IMR-90 (cell line): ENCODE measurements around the gene SIAH1. TPM values are rescaled to one million over a fixed set of nuclear protein-coding genes. Genes with fewer than 3 reads are reported as not detected.

Experiments
- ATAC-seq: fragments of 200-7000 bp; cut with Tn5 transposase; 2 replicates; pipeline ENCODE4 v1.9.1; 2020; ENCODE audit warnings: low read depth, mild to moderate bottlenecking, moderate library complexity
- BruUV-seq: library from RNA; stranded (reverse); fragments of 400-500 nt; replicated peaks from 2 replicates; lab custom pipeline; 2021; lab: Mats Ljungman, UMichigan
- CTCF ChIA-PET: fragments of 300-600 bp; formaldehyde crosslinking; extraction: SDS; loops from one replicate; lab custom pipeline; 2021; ENCODE audit warnings: antibody characterized with exemption; lab: Yijun Ruan, JAX
- POLR2A ChIA-PET: fragments of 300-600 bp; sonication (Branson Sonifier 250); formaldehyde crosslinking; loops from one replicate; lab custom pipeline; 2022; ENCODE audit warnings: antibody characterized with exemption; ENCODE audit not compliant: unreplicated experiment; lab: Charles Lee
- DNase-seq: peaks from one replicate; pipeline ENCODE4 v3.0.0; 2013
- H2AFZ ChIP-seq: replicated peaks from 2 replicates; pipeline ENCODE3; 2013; ENCODE audit warnings: low read length, mild to moderate bottlenecking; ENCODE audit not compliant: poor library complexity
- H2AK5ac ChIP-seq: 2 replicates; pipeline ENCODE4 v1.6.1; 2013; ENCODE audit warnings: low read depth, low read length, inconsistent platforms
- H2AK9ac ChIP-seq: replicated peaks from 2 replicates; pipeline ENCODE3; 2013; ENCODE audit warnings: mild to moderate bottlenecking, low read depth, low read length, moderate library complexity; ENCODE audit not compliant: poor library complexity
- H2BK120ac ChIP-seq: 2 replicates; pipeline ENCODE4 v1.6.1; 2013; ENCODE audit warnings: low read depth, low read length, inconsistent platforms
- H2BK15ac ChIP-seq: 3 replicates; pipeline ENCODE4 v1.6.1; 2013; ENCODE audit warnings: low read depth, low read length, inconsistent platforms
- H2BK20ac ChIP-seq: 2 replicates; pipeline ENCODE4 v1.6.1; 2013; ENCODE audit warnings: low read depth, mild to moderate bottlenecking, inconsistent platforms, low read length, moderate library complexity
- H2BK5ac ChIP-seq: 2 replicates; pipeline ENCODE4 v1.6.1; 2013; ENCODE audit warnings: mild to moderate bottlenecking, low read depth, low read length, inconsistent platforms; ENCODE audit not compliant: poor library complexity, severe bottlenecking
- H3K14ac ChIP-seq: replicated peaks from 2 replicates; pipeline ENCODE4 v1.6.1; 2013; ENCODE audit warnings: low read depth, low read length, inconsistent platforms
- H3K18ac ChIP-seq: 2 replicates; pipeline ENCODE4 v1.6.1; 2013; ENCODE audit warnings: low read depth, low read length, control low read depth
- H3K23ac ChIP-seq: 2 replicates; pipeline ENCODE4 v1.6.1; 2013; ENCODE audit warnings: low read depth, low read length, inconsistent platforms
- H3K27ac ChIP-seq: 2 replicates; pipeline ENCODE4 v1.5.1; 2013; ENCODE audit warnings: mild to moderate bottlenecking, control low read depth, low read length; ENCODE audit not compliant: insufficient read depth
- H3K27me3 ChIP-seq: 2 replicates; pipeline ENCODE4 v1.6.1; 2013; ENCODE audit warnings: low read length; ENCODE audit not compliant: control insufficient read depth, insufficient read depth
- H3K36me3 ChIP-seq: 2 replicates; pipeline ENCODE4 v1.6.1; 2013; ENCODE audit warnings: low read length, mixed read lengths; ENCODE audit not compliant: control insufficient read depth, insufficient read depth
- H3K4ac ChIP-seq: 2 replicates; pipeline ENCODE4 v1.6.1; 2013; ENCODE audit warnings: low read depth, low read length, inconsistent platforms
- H3K4me1 ChIP-seq: 2 replicates; pipeline ENCODE4 v1.6.1; 2013; ENCODE audit warnings: low read length, mixed read lengths; ENCODE audit not compliant: control insufficient read depth, insufficient read depth
- H3K4me2 ChIP-seq: 2 replicates; pipeline ENCODE4 v1.6.1; 2013; ENCODE audit warnings: low read depth, mild to moderate bottlenecking, control low read depth, low read length, moderate library complexity
- H3K4me3 ChIP-seq: 2 replicates; pipeline ENCODE4 v1.5.1; 2013; ENCODE audit warnings: low read depth, mild to moderate bottlenecking, control low read depth, low read length, moderate library complexity; ENCODE audit not compliant: insufficient read depth
- H3K56ac ChIP-seq: 2 replicates; pipeline ENCODE4 v1.6.1; 2013; ENCODE audit warnings: low read length, inconsistent platforms; ENCODE audit not compliant: insufficient read depth; ENCODE audit errors: extremely low read depth
- H3K79me1 ChIP-seq, 2 experiments: 2 replicates each; pipeline ENCODE4 v1.6.1; 2013; ENCODE audit warnings: low read length in 2 of 2, inconsistent platforms in 1 of 2, low read depth in 1 of 2
- H3K9ac ChIP-seq: 2 replicates; pipeline ENCODE4 v1.6.1; 2013; ENCODE audit warnings: low read depth, low read length, control low read depth
- H3K9me1 ChIP-seq: 2 replicates; pipeline ENCODE4 v1.6.1; 2013; ENCODE audit warnings: low read length, inconsistent platforms; ENCODE audit not compliant: insufficient read depth
- H3K9me3 ChIP-seq: 2 replicates; pipeline ENCODE4 v1.6.1; 2013; ENCODE audit warnings: low read length; ENCODE audit not compliant: control insufficient read depth, insufficient read depth
- H4K20me1 ChIP-seq: 2 replicates; pipeline ENCODE4 v1.6.1; 2013; ENCODE audit warnings: low read length, inconsistent platforms; ENCODE audit not compliant: insufficient read depth
- H4K5ac ChIP-seq: 2 replicates; pipeline ENCODE4 v1.6.1; 2013; ENCODE audit warnings: mild to moderate bottlenecking, low read depth, low read length, control low read depth
- H4K8ac ChIP-seq, 2 experiments: 2 replicates each; pipeline ENCODE4 v1.6.1; 2013; ENCODE audit warnings: low read depth in 2 of 2, low read length in 2 of 2, control low read depth in 1 of 2, inconsistent platforms in 1 of 2
- H4K91ac ChIP-seq: 2 replicates; pipeline ENCODE4 v1.6.1; 2013; ENCODE audit warnings: low read depth, low read length, inconsistent platforms; ENCODE audit not compliant: insufficient read depth
- CEBPB ChIP-seq: IDR thresholded peaks from 2 replicates; pipeline ENCODE4 v1.6.1; 2012; ENCODE audit warnings: low read depth, low read length, improper control_type of control experiment
- MAFK ChIP-seq: IDR thresholded peaks from 2 replicates; pipeline ENCODE4 v1.6.1; 2012; ENCODE audit warnings: low read depth, low read length, improper control_type of control experiment
- RAD21 ChIP-seq: IDR thresholded peaks from 2 replicates; pipeline ENCODE4 v1.6.1; 2012; ENCODE audit warnings: low read length, improper control_type of control experiment
- WGBS, 2 experiments: methylation state at CpG; one replicate each; pipeline versions ENCODE4 v1.1.5 to v1.1.7; 2013; ENCODE audit warnings: missing lambda C conversion rate in 2 of 2; ENCODE audit not compliant: insufficient read length in 1 of 2; ENCODE audit errors: extremely low coverage in 2 of 2; 5-methylcytosine and 5-hydroxymethylcytosine counted together
- dilution Hi-C: fragments of 300-500 bp; cut with HindIII; formaldehyde crosslinking; loops from one replicate; pipeline ENCODE4 v1.14.3; 2018; ENCODE audit warnings: low sequenced_read_pairs; ENCODE audit not compliant: unreplicated experiment
- in situ Hi-C: fragments of 300-500 bp; cut with MboI; formaldehyde crosslinking; loops from 3 replicates; pipeline ENCODE4 v1.14.3; 2019; ENCODE audit warnings: low sequenced_read_pairs, inconsistent platforms, mixed read lengths
- intact Hi-C: fragments of 100-400 bp; cut with micrococcal nuclease; formaldehyde crosslinking; loops from 2 replicates; pipeline ENCODE4 v1.10.0; 2022
- polyA plus RNA-seq, 3 experiments: library from polyadenylated mRNA; depleted of rRNA; stranded (reverse); fragments of >200 nt; gene quantifications; 2 replicates each; pipeline ENCODE4 v1.2.3, GENCODE V29; 2012; ENCODE audit warnings: low replicate concordance in 1 of 3
- total RNA-seq: library from RNA; depleted of rRNA; stranded (reverse); fragments of >200 nt; gene quantifications from 2 replicates; pipeline ENCODE4 v1.2.3, GENCODE V29; 2012

SIAH1 gene
- total and polyA plus RNA-seq, 2 of the 4 experiments (the other 2 are of a cell fraction), result 10.3 to 17.7 TPM

GRCh38 chr16:48323783-48324775 is 61.1 kb downstream of the SIAH1 start:
- no peak overlapping the region for H3K23ac ChIP-seq
- 0 out of 2 replicates have a peak overlapping the region, but pooled peaks have one; percentile 44 for H2BK120ac ChIP-seq
- H3K9ac ChIP-seq, result no peak overlapping the region
- no peak overlapping the region for H3K4ac ChIP-seq
- H4K91ac ChIP-seq, result no peak overlapping the region
- peak overlapping the region; percentile 64 for H2BK5ac ChIP-seq
- no peak overlapping the region for H3K56ac ChIP-seq
- CTCF ChIA-PET, result interaction anchor here (0.6 kb wide), 1 partner anchor 1372 kb away, joined by 3 read pairs; no protein-coding TSS in a partner anchor
- H3K36me3 ChIP-seq, result peaks cover 2% of the 10 kb centered on the region
- TF ChIP-seq CEBPB (peak; percentile 68), RAD21 (no peak), MAFK (peak; percentile 42; the same call in 1 of the 2 replicates)
- H2AK5ac ChIP-seq, result no peak overlapping the region
- peak; percentile 24 for ATAC-seq
- WGBS, 2 experiments, result 0% methylated on average over 2 of the region's 7 CpGs; no CpG with 5 or more reads in 1 of the 2 experiments
- dilution Hi-C loops (no loop called here), intact Hi-C loops (loop anchor here (5.0 kb wide), 2 partner anchors 52 to 77 kb away; partner anchors contain the start of gene ABCC11), in situ Hi-C loops (no loop called here)
- H3K18ac ChIP-seq, result peak overlapping the region; percentile 13; the same call in 1 of the 2 replicates
- H3K79me1 ChIP-seq, result peaks cover 16 to 41% of the 10 kb centered on the region in 2 experiments
- POLR2A ChIA-PET, result no interaction called here
- H4K5ac ChIP-seq, result no peak overlapping the region
- peaks cover 5% of the 10 kb centered on the region for H3K4me1 ChIP-seq
- H3K14ac ChIP-seq, result no peak overlapping the region
- peaks cover 12% of the 10 kb centered on the region for H3K9me1 ChIP-seq
- no peak overlapping the region for H2BK15ac ChIP-seq
- no peak overlapping the region for H2BK20ac ChIP-seq
- H4K20me1 ChIP-seq, result peaks cover 9% of the 10 kb centered on the region
- H2AFZ ChIP-seq, result no peak overlapping the region
- no peak overlapping the region for H2AK9ac ChIP-seq
- H3K4me2 ChIP-seq, result peak overlapping the region; percentile 59; the same call in 1 of the 2 replicates
- no TSS peak for BruUV-seq
- peak; percentile 72 for DNase-seq
- H3K27ac ChIP-seq, result peak overlapping the region; percentile 15; the same call in 1 of the 2 replicates
- no peaks in the 10 kb centered on the region for H3K9me3 ChIP-seq
- no peak overlapping the region for H4K8ac ChIP-seq
- no peaks in the 10 kb centered on the region for H3K27me3 ChIP-seq
- H3K4me3 ChIP-seq, result no peak overlapping the region
